Parathyroid adenoma (tissue), 2 donors: ENCODE data around the gene GNB3.
A peak's percentile ranks its signal among the peaks of the same experiment; 100 is the strongest.

ENCODE experiments used
- H2AFZ ChIP-seq: fragments of 300-600 bp; sonication (generic); one replicate; pipeline ENCODE4 v1.7.0; 2017; ENCODE audit warnings: antibody characterized with exemption, mild to moderate bottlenecking
- H3K27ac ChIP-seq: fragments of 300-600 bp; sonication (generic); one replicate; pipeline ENCODE4 v1.7.0; 2017
- H3K27me3 ChIP-seq: fragments of 300-600 bp; sonication (generic); one replicate; pipeline ENCODE4 v1.7.0; 2017; ENCODE audit warnings: low read length; ENCODE audit not compliant: control insufficient read depth, insufficient read depth
- H3K36me3 ChIP-seq: fragments of 300-600 bp; sonication (generic); one replicate; pipeline ENCODE4 v1.7.0; 2017; ENCODE audit warnings: low read length; ENCODE audit not compliant: control insufficient read depth, insufficient read depth
- H3K4me1 ChIP-seq: fragments of 300-600 bp; sonication (generic); one replicate; pipeline ENCODE4 v1.7.0; 2017; ENCODE audit warnings: control low read depth
- H3K4me2 ChIP-seq: fragments of 300-600 bp; sonication (generic); one replicate; pipeline ENCODE4 v1.7.0; 2017; ENCODE audit warnings: low read length
- H3K4me3 ChIP-seq: fragments of 300-600 bp; sonication (generic); one replicate; pipeline ENCODE4 v1.7.0; 2017; ENCODE audit warnings: low read depth, low read length
- H3K79me2 ChIP-seq: fragments of 300-600 bp; sonication (generic); one replicate; pipeline ENCODE4 v1.7.0; 2017; ENCODE audit warnings: control low read depth
- H3K9ac ChIP-seq: fragments of 300-600 bp; sonication (generic); one replicate; pipeline ENCODE4 v1.7.0; 2017; ENCODE audit warnings: mild to moderate bottlenecking
- H3K9me3 ChIP-seq: fragments of 300-600 bp; sonication (generic); one replicate; pipeline ENCODE4 v1.7.0; 2017; ENCODE audit warnings: low read length; ENCODE audit not compliant: control insufficient read depth
- CTCF ChIP-seq: fragments of 300-600 bp; sonication (generic); IDR thresholded peaks from one replicate; pipeline ENCODE4 v1.7.0; 2017; ENCODE audit warnings: antibody characterized with exemption, mild to moderate bottlenecking
- donor health status: primary hyperparathyroidism.

Gene GNB3

DNA sequence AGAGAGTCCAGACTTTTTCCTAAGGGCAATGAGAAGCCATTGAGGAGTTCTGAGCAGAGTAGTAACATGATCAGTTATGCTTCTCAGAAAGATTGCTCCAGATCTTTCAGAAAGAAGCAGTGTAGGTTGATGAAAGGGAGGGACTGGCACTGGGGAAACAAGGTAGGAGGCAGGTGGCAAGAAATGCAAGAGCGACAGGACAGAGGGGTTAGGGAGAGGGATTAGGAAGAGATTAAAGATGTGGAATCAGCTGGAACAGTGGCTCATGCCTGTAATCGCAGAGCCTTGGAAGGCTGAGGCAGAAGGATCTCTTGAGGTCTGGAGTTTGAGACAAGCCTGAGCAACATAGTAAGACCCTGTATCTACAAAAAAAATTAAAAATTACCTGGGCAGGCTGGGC, 7.0 kb downstream of the GNB3 start:
- Histone ChIP-seq H3K36me3 (no peaks in the 10 kb centered on the region), H3K27ac (no peak overlapping the region), H3K27me3 (no peaks in the 10 kb centered on the region), H2AFZ (no peak overlapping the region), H3K4me1 (peaks cover 6% of the 10 kb centered on the region), H3K9ac (no peak overlapping the region), H3K9me3 (no peaks in the 10 kb centered on the region), H3K79me2 (peaks cover 2% of the 10 kb centered on the region), H3K4me3 (no peak overlapping the region), H3K4me2 (no peak overlapping the region)
- no peak for TF ChIP-seq CTCF

GRCh38 chr12:6849427-6849826, 8.7 kb downstream of the GNB3 start:
- Histone ChIP-seq H3K4me2 (no peak overlapping the region), H3K79me2 (peaks cover 11% of the 10 kb centered on the region), H3K9me3 (no peaks in the 10 kb centered on the region), H3K4me1 (peaks cover 17% of the 10 kb centered on the region), H3K36me3 (no peaks in the 10 kb centered on the region), H3K4me3 (no peak overlapping the region), H3K9ac (no peak overlapping the region), H3K27ac (no peak overlapping the region), H2AFZ (no peak overlapping the region), H3K27me3 (no peaks in the 10 kb centered on the region)
- no peak for TF ChIP-seq CTCF

- no peak overlapping the region for H3K27ac ChIP-seq
- no peak for TF ChIP-seq CTCF
Measured at GRCh38 chr12:6849976-6850560, 9.3 kb downstream of the GNB3 start.

GRCh38 chr12:6850796-6851152, 10.0 kb downstream of the GNB3 start:
- Histone ChIP-seq H3K9ac (no peak overlapping the region), H3K79me2 (peaks cover 23% of the 10 kb centered on the region), H3K36me3 (no peaks in the 10 kb centered on the region), H2AFZ (peak overlapping the region; percentile 99), H3K9me3 (no peaks in the 10 kb centered on the region), H3K4me1 (peaks cover 17% of the 10 kb centered on the region), H3K27ac (peak overlapping the region; percentile 98), H3K4me3 (peak overlapping the region; percentile 96), H3K27me3 (no peaks in the 10 kb centered on the region), H3K4me2 (peak overlapping the region; percentile 99)
- TF ChIP-seq CTCF, result no peak

More at GRCh38 chr12:6849976-6850560, 9.3 kb downstream of the GNB3 start:
- no peak overlapping the region for H3K9ac ChIP-seq
- H3K79me2 ChIP-seq, result peaks cover 16% of the 10 kb centered on the region
- no peaks in the 10 kb centered on the region for H3K36me3 ChIP-seq
- H2AFZ ChIP-seq, result no peak overlapping the region
- no peaks in the 10 kb centered on the region for H3K9me3 ChIP-seq
- H3K4me2 ChIP-seq, result no peak overlapping the region
- no peaks in the 10 kb centered on the region for H3K27me3 ChIP-seq
- H3K4me1 ChIP-seq, result peaks cover 17% of the 10 kb centered on the region
- no peak overlapping the region for H3K4me3 ChIP-seq
